Left forelimb (tissue), 1 donor: Measurements from ENCODE around the gene JAML.

ENCODE experiments used
- DNase-seq: peaks from one replicate; pipeline ENCODE4 v3.0.0-alpha.2; 2018; ENCODE audit warnings: low spot score

JAML gene

DNA sequence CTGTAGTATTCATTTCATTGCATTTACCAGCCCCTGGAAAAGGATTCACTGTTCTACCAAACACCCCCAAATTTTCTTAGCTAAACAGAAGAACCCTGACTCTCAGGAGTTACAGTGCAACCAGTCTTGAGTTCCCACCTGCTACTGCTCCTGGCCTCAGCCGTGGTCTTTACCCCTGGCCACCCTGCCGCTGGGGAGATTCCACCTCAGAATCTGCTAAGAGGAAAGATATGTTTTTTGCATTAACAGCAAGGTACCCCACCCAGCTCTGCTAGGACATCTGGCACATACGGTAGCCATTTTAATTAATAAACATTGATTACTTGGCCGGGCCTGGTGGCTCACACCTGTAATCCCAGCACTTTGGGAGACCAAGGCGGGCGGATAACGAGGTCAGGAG, 9.0 kb downstream of the JAML start:
- DNase-seq, result no peak

DNA sequence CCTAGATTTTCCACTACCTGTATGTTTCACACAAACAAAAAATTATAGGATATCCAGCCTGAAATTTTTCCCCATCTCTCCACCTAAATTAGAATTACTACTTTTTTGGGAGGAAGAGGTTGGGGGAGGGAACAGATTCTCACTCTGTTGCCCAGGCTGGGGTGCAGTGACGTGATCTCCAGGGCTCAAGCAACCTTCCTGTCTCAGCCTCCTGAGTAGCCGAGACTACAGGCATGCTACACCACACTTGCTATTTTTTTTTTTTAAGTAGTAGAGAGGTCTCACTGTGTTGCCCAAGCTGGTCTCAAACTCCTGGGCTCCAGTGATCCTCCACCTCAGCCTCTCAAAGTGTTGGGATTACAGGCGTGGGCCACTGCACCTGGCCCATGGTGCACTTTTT, 9.5 kb downstream of the JAML start:
- DNase-seq, result no peak

DNA sequence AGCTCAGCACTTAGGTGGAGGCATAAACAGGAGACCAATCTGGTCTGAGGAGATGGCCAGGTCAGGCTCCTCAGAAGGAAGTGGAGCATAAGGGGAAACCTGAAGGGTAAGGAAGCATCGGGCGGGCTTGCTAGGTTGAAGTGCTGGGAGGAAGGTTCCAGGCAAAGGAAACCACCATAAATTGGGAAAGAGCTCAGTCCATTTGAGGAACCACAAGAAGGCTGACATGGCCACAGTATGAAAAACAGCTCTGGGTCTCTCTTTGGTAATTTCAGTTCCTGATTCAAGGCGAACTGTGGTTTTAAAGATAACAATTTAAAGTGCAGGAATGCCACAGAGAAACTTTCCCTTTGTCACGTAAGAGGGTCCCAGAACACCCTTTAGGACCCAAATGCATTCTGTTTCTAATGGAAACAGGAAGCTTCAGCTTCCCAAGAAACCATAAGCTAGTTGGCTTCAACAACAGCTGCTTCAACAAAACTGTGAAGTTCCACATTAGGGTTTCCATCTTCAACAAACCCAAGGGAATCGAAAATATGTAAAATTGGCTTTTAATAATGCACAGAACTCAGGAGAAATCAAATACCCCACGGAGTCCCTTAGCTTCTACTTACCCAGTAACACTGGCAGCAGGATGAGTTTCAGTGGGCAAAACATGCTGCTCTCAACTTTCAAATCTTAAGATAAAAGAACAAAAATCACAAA, 10.4 kb downstream of the JAML start:
- no peak for DNase-seq

DNA sequence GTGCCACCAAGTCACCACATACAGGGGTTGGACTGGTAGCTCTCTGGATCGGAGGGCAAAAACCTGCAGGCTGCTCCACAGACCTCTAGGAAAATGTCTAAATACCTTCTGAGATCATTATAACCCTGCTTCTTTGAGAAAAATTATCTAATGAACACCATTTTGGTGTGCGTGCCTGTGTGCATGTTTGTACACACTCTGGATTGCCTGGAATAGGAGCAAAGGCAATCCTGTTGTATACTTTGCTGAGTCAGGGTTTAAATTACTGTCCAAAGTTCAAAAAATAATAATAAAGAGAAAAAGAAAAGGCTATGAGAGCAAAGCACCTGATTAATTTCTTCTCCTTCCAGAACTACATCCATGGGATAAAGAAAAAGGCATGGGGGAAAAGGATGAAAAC, 11.0 kb downstream of the JAML start:
- DNase-seq, result no peak

DNA sequence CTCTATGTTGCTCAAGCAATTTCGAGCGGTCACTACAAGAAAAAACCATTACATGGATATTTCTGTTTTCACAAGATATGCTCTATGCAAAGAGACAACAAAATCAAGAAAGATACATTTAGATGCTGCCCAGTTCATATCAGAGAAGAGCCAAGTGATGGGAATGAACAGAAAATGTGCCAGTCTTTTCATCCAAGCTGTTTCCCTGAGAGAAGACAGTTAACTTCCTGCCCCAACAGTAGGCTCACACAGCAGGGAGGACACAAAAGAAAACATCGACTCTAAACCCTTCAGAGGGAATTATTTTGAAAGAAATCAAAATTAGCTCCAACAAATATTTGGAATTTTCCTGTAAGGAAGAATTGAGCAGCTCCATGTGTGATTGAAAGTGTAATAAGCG, 11.6 kb downstream of the JAML start:
- DNase-seq, result no peak

DNA sequence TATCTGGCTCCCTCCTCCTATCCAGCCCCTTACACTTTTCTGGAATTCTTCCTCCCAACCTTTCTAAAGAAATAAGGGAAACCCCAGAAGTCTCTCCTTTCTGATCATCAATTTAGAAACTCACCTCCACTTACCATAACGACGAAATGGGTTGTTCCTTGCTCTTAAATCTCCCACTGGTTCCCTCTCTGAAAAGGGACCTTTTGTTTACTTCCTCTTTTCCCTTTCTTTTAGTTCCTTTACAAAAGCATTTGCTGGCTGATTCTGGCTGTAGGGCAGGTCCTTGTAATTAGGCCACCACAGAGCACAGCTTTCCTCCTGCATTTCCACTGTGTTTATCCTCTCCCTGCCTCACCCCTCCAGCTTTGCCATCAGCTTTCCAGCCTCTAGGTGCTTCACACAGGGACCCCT, 12.0 kb downstream of the JAML start:
- DNase-seq, result no peak

DNA sequence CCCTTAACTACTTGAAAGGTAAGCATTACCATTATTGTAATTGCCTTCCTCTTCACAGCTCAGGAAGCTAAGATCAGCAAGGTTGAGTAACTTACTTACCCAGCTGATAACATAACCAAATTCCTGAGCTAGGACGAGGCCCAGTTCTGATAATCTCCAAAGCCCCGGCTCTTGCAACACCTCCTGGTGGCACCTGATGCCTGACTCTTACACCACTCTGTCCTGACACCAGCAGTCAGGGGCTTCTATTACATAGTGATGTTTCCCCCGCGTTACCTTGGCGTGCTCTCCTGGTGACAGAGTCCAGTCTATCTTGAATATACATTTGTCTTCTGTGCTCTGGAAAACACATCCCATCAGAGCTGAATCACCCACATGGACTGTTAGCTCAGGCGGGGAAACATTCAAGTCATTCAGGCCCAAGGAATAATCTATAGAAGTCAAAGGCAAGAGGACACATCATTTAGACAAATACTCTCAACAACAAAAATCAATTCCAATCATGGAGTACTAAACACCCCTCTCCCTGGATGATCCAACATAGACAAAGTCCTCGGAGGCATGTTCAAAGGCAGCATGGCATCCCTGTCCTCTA, 12.6 kb downstream of the JAML start:
- DNase-seq, result no peak

DNA sequence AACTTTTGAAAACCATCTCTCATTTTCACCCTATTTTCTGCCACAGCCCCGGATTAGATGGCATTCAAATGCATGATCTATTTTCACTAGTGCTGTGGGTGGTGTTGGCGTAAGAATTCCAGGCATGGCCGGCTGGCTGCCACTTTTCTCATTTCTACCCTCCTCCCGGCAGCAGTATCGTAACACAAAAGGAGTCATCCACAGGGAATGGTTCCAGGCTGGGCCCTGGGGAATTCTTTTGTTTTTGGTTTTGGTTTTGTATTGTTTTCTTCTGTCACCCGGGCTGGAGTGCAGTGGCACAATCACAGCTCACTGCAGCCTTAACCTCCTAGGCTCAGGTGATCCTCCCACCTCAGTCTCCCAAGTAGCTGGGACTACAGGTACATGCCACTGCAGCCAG, 13.8 kb downstream of the JAML start:
- no peak for DNase-seq

DNA sequence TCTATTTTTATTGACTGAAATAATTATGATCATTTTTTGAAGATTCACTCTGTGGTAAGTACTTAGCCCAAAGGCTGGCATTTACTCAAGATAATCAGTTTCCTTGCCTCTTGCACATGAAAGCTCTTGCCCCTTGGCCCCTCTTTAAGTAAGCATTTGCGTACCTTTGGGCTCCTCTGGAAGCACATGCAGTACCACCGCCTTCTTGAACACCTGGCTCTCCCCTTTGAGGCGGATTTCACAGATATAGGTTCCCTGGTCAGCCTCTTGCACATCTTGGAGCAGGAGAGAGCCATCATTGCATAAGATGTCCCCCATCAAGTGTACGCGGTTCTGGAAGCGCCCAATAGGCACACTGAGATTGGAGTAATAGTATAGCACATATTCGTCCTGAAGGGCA, 14.5 kb downstream of the JAML start:
- no peak for DNase-seq

DNA sequence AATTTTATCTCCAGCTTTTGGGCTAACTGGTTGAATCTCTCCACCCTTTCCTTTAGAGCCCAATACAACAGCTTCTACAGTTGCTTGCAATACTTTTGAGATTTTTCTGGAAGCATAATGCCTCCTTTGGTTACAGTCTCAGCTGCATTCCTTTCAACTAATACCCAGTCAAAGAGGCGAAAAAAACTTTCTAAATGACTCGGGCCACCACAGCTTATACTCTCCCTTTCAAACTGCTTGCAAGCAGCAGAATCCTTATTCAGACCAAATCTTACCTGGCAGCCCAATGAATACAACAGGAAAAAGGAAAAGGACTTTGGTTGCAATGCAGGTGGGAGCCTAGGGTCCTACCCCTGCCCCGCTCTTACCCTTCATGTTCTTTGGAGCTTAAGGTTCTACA, 15.8 kb downstream of the JAML start:
- no peak for DNase-seq

DNA sequence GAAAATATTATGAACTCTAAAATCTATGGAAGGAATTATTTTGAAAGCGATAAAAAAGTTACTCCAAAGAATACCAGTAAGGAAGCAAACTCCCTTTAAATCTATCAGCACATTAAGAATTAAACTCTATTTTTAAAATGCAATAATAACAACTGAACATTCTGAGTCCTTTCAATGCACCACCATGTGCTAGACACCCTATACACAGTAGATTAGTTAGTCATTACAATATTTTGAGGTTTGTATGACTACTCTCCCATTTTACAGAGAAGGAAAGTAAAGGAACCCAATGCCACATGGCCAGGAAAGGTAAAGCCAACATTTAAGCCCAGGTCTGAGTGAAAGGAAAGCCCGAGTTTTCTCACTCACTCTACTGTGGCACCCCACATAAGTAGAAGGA, 17.7 kb downstream of the JAML start:
- no peak for DNase-seq

DNA sequence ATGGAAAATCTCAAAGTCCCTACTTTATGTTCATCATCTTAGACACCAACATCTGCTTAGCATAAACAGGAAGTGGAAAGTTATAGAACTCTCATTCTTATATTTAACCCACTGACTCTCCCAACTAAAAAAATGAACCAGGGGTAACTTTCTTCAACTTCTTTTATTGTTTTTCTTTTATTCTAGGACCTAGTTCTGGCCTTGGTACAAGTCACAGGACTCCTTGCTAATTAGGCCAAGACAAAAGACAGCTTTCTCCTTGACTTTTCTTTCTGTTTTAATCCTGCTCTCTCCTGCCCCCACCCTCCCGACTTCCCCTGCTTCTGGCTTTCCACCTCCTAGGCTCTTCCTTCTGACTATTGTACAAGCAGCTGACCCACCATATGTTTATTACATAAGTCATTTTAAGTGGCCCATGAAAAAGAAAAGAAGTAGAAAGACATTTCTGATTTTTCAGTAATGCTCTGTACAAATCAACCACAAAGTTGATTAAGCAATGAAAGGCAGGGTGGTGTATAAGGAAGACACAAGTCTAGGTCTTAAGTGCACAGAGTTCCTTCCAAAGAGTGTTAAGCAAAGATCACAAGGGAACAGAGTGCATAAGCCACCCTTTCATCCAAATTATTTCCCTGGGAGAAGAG, 18.3 kb downstream of the JAML start:
- no peak for DNase-seq

DNA sequence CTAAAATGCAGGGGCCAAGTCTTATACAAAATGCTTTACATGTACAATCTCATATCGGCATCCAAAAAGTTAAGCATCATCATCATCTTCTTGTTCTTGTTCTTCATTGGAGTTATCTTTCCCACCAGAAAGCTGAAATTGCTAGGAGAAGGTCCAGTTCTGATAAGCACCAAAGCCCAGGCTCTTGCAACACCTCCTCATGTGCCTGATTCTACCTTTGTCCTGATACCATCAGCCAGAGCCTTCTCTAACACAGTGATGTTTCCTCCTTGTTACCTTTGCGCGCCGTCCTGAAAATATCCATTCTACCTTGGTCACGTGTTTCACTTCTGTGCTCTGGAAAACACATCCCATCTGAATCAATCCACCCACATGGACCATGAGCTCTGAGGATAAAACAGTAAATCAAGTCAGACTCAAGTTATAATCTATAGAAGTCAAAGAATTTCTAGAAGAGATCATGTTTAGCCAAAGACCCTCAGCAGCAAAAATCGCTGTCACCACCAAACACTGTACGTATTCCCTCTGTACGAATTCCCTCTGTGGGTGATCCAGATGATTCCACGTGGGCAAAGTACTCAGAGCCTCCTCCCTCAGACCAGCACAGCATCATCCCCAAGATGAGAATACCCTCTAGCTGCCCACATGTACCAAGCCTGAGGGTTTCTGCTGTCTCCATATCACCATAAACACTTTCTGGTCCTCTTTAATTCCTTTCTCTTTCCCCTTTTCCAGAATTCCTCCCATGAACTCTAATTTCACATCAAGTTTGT, 19.0 kb downstream of the JAML start:
- DNase-seq, result no peak

DNA sequence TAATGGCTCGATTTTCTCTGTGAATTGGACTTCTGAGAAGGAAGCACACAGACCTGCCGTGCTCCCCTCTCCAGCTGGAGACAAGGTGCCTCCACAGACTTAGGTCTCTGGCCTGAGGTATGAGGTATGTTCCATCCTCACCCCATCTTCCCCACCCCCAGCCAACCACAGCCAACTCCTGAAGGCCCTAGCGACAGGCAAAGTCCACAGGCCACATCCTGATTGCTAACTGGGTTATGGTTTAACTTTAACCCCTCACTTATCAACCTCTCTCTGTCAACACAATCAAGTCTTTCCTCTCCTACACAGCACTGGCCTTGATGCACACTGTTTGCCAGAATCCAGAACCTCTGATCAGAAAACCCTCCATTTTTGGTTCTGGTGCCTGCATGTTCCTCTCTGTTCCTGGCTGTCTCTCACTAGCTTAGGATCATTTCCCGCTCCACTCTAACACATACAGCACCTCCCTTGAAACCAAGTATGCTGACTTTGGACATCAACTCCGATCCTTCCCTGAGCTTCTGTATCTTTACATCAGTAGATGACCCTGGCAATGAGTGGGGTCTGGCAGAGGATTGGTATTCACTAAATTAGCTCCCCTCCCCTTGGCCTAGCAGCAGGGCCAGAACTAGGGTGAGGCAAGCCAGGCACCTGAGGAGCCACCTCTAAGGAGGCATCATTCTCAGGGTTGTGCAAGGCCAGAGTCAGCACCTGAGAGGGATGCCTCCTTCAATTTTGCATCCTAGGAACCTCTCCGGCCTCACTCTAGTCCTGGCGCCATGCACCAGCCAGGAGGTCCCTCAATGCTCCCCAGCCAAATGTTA, 22.0 kb downstream of the JAML start:
- DNase-seq, result no peak

DNA sequence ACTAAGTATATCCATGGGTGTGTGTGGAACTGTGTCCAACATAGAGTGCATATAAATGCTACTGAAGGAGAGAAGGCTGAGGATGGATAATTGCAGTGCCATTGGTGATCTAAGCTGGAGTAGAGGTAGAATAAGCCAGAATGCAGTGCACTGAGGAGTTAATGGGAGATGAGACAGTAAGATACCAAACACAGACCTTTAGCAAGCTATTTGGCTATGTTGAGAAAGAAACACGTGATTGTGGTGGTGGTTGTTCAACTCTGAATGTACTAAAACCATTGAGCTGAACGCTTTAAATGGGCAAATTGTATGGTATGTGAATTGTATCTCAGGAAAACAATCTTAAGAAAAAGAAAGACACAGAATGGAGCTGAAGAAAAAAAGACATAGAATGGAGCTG, 22.8 kb downstream of the JAML start:
- DNase-seq, result no peak

DNA sequence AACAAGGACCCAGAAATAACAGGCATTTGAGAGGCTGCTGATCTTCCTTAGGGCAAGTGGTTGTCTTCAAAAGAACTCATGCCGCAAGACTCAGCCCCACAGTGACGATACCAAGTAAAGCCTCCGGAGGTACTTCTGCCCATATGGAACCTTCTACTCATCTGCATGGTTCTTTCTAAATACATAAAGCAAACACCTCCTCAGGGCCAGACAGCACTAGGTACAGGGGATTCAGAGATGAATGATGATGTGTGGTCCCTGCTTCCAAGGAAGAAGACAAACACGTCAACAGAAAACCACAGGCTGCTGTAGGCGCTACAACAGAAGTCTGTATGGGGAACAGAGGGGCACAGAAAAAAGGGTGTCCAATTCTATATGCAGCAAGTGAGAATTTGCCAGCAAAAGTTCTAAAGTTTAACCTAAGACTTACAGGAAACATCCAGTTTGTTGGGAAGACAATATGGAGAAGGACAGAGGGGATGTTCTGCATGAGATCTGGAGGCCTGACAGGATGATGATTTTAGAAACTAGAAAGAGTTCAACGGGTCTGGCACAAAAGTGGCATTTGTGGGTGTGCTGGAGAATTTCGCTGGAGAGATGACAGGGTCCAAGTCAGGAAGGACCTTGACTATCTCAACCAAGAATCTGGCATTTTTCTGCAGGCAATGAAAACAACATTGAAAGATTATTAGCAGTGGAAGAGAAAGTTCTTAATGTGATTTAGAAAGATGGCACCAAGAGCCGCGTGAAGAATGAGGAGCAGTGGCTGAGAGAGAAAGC, 23.7 kb downstream of the JAML start:
- no peak for DNase-seq

DNA sequence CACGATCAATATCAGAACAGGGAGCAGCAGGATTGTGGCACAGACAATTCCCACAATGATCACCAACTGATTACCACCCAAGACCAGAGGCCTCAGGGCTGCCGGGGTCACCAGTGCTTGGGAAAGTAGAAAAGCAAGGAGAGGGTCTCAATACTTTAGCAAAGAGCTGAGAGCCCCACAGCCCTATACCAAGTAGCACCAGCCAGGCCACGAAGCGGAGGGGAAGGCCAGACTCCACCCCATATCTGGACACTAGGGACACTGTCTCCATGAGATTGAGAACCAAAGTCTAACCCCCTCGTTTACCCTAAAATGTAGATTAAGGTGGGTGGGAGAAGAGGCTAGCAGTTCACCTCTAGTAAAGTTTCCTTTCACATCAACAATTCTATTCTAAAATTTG, 24.3 kb downstream of the JAML start:
- DNase-seq, result no peak

DNA sequence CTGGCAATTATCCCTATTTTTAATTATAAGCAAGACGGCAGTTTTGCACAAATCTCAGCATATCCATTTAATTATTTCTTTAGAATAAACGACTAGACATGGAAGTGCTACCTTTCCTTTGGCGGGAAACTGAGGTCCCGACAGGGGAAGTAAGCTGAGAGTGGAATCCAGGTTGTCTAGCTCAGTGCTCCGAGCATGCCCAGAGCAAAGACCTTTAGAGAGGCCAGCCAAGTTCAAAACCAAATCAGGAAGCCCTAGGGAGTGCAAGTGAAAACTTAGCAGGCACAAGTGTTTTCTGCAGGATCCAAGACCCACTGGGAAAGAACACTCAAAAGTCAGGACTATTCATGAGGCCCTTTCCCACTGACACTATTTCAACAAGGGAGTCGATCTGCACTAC, 25.7 kb downstream of the JAML start:
- DNase-seq, result no peak

DNA sequence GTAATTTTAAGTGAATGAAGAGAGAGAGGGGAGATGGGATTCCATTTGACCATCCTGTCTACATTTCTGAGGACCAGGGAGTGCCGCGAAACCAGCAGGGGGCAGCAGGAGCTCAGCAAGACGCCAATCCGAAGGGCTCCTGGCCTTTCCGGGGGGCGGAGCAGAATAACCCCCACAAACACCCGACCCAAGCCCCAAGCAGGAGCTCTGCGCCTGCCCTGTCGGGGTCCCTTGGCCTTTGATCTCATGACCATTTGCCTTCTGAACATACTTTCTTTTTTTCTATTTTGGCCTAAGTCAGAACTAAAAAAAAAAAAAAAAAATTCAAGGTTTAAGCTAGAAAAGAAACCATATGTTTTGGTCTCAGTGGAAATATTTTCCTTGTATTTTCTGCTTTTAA, 26.4 kb downstream of the JAML start:
- peak; percentile 78 for DNase-seq

DNA sequence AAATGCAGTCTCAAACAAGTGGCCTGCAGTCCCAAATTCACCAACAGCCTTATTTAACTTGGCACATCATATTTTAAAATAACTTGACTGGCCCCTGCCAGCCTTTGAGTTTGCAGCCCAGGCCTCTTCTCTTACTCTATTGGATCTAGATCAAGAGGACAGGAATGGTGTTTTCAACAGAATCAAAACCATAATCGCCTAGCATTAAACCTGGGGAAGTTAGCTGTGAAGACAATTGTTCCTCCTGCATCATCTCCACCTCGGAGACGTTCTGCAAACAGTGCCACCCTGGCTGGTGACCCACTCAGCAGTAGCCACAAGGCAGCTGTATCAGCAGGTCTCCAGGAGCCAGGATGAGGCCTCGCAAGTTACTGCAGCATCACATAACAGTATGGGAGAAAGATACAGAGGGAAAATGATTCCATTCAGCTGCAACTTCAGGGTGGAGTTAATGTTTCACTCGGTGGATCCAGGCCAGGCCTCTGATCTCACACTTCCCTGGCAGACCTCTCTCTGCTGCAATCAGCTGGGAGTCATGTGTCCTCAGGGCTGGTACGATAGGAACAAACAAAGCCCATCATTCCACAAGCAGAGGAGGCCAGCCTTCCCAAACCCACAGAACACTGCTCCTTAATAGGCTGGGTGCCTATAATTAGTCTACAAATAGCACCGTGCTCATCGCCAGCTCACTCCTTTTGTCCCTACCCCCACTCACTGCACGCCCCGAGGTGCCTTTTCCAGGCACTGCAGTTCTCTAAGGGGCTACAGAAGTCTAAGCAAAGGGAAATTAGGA, 29.8 kb downstream of the JAML start:
- no peak for DNase-seq
